Thyroid gland (tissue), 4 donors: ENCODE data around the gene CD300LB. TPM values are rescaled to one million over a fixed set of nuclear protein-coding genes. Genes with fewer than 3 reads are reported as not detected.

Experiments
- DNase-seq, 2 donors: peaks; one replicate each; pipeline ENCODE4 v3.0.0-alpha.2; 2019
- H3K27ac ChIP-seq, 3 donors: fragments of 200-600 bp; sonication (generic); 1 replicate in 2 of 3; 2 replicates in 1 of 3; pipeline ENCODE4 v1.5.1; 2016 to 2019; ENCODE audit warnings: mild to moderate bottlenecking in 1 of 3, moderate library complexity in 1 of 3
- H3K27me3 ChIP-seq: fragments of 200-600 bp; sonication (generic); one replicate; pipeline ENCODE4 v1.5.1; 2019
- H3K36me3 ChIP-seq, 2 donors: fragments of 200-600 bp; sonication (generic); one replicate each; pipeline ENCODE4 v1.5.1; 2016 to 2019
- H3K4me1 ChIP-seq, 2 donors: fragments of 200-600 bp; sonication (generic); one replicate each; pipeline ENCODE4 v1.5.1; 2017 to 2019
- H3K4me3 ChIP-seq, 3 donors: fragments of 200-600 bp; sonication (generic); replicated peaks in 1 of 3; 1 replicate in 2 of 3; 2 replicates in 1 of 3; pipeline ENCODE4 v1.5.1; 2016; ENCODE audit warnings: mild to moderate bottlenecking in 1 of 3
- H3K9me3 ChIP-seq: fragments of 200-600 bp; sonication (generic); one replicate; pipeline ENCODE4 v1.5.1; 2017
- POLR2A ChIP-seq, 2 donors: fragments of 450-650 bp; IDR thresholded peaks; one replicate each; pipeline ENCODE4 v1.6.1; 2017; ENCODE audit warnings: antibody characterized with exemption in 2 of 2, mild to moderate bottlenecking in 2 of 2, moderate library complexity in 1 of 2
- WGBS, 2 donors: methylation state at CpG; one replicate each; pipeline ENCODE4 v1.1.5; 2017; 5-methylcytosine and 5-hydroxymethylcytosine counted together
- intact Hi-C: fragments of 100-400 bp; cut with DNase I; formaldehyde crosslinking; loops from one replicate; pipeline ENCODE4 v1.15.1; 2023
- total RNA-seq, 4 donors: library from RNA; depleted of rRNA; stranded (reverse); fragments of >200 nt; gene quantifications; one replicate each; pipeline ENCODE4 v1.2.3, GENCODE V29; 2016
- TF ChIP-seq, protein P1 (sequence below), 6 experiments: fragments of 200-600 bp in 3 of 6; fragments of 450-650 bp in 3 of 6; sonication (generic) in 3 of 6; IDR thresholded peaks; one replicate each; pipeline ENCODE4 v1.5.1; 2016 to 2019; ENCODE audit warnings: antibody characterized with exemption in 6 of 6, mild to moderate bottlenecking in 2 of 6, inconsistent platforms in 1 of 6, moderate library complexity in 1 of 6

Gene CD300LB
- total RNA-seq, 4 donors from 2014 or later: not detected

DNA sequence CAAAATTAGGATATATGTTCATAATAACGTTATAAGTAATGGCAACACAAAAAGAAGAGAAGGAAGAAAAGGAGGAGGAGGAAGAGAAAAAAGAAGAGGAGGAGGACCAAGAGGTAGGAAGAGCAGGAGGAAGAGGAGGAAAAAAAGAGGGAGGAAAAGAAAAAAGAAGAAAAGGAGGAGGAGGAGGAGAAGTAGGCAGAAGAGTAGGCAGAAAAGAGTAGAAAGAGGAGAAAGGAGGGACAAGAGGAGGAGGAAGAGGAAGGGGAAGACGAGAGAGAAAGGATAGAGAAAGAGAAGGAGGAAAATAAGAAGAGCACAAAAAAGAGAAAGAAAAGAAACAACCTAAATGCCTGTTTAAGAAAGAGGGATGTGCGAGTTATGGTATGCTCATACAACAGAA, 5.6 kb upstream of the CD300LB start:
- Histone ChIP-seq H3K36me3 (no peaks in the 10 kb centered on the region), H3K4me1 (no peaks in the 10 kb centered on the region), H3K27ac (no peak overlapping the region), H3K4me3 (no peak overlapping the region), H3K9me3 (no peaks in the 10 kb centered on the region), H3K27me3 (no peaks in the 10 kb centered on the region)
- WGBS, 2 donors: 74 to 80% methylated on average over 3 of the region's 3 CpGs
- intact Hi-C loops: no loop called here
- TF ChIP-seq, protein P1, sequence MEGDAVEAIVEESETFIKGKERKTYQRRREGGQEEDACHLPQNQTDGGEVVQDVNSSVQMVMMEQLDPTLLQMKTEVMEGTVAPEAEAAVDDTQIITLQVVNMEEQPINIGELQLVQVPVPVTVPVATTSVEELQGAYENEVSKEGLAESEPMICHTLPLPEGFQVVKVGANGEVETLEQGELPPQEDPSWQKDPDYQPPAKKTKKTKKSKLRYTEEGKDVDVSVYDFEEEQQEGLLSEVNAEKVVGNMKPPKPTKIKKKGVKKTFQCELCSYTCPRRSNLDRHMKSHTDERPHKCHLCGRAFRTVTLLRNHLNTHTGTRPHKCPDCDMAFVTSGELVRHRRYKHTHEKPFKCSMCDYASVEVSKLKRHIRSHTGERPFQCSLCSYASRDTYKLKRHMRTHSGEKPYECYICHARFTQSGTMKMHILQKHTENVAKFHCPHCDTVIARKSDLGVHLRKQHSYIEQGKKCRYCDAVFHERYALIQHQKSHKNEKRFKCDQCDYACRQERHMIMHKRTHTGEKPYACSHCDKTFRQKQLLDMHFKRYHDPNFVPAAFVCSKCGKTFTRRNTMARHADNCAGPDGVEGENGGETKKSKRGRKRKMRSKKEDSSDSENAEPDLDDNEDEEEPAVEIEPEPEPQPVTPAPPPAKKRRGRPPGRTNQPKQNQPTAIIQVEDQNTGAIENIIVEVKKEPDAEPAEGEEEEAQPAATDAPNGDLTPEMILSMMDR (IDR thresholded peaks at IDR 0.05): no peak
- TF ChIP-seq POLR2A (IDR thresholded peaks at IDR 0.05): no peak
- DNase-seq: no peak

DNA sequence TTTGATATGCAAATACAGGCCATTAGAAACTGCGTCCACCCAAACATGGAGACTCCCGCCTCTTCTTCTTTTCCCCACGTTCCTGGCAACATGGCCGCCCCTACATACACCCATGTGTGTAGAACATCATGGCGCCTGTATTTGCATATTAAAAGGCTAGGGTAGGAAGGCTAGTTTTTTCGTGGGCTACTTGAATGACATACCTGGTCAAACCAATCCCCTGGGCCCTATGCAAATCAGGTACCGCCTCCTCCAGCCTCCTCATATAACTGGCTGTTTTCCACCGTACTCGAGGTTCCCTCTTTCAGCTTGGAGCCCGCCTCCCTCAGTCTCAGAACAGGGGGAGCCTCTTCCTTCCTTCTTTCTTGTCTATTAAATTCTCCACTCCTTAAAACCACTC, 840 bp upstream of the CD300LB start:
- Histone ChIP-seq H3K27ac (no peak overlapping the region), H3K4me1 (no peaks in the 10 kb centered on the region), H3K27me3 (no peaks in the 10 kb centered on the region), H3K9me3 (no peaks in the 10 kb centered on the region), H3K36me3 (no peaks in the 10 kb centered on the region), H3K4me3 (no peak overlapping the region)
- 77% methylated on average over 10 of the region's 10 CpGs for WGBS, 2 donors
- TF ChIP-seq, protein P1 (IDR thresholded peaks at IDR 0.05): no peak
- TF ChIP-seq POLR2A (IDR thresholded peaks at IDR 0.05): no peak
- DNase-seq: no peak
- intact Hi-C loops: no loop called here

DNA sequence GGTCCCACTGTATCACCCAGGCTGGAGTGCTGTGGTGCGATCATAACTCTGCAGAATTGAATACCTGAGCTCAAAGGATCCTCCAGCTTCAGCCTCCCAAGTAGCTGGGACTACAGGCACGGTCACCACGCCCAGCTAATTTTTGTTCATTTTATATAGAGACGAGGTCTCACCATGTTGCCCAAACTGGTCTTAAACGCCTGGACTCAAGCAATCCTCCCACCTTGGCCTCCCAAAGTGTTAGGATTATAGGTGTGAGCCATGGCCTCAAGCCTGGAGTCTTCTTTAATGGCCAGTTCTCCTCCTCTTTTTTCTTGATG, 484 bp downstream of the CD300LB start:
- no peak overlapping the region for H3K27ac ChIP-seq
- no peak overlapping the region for H3K4me3 ChIP-seq
- no peak for DNase-seq
- H3K4me1 ChIP-seq: no peaks in the 10 kb centered on the region
- TF ChIP-seq POLR2A (IDR thresholded peaks at IDR 0.05): no peak
- TF ChIP-seq, protein P1 (IDR thresholded peaks at IDR 0.05): no peak
- H3K36me3 ChIP-seq: no peaks in the 10 kb centered on the region
- H3K9me3 ChIP-seq: no peaks in the 10 kb centered on the region
- no peaks in the 10 kb centered on the region for H3K27me3 ChIP-seq
- 80 to 84% methylated on average over 5 of the region's 5 CpGs for WGBS, 2 donors
- intact Hi-C loops: no loop called here

DNA sequence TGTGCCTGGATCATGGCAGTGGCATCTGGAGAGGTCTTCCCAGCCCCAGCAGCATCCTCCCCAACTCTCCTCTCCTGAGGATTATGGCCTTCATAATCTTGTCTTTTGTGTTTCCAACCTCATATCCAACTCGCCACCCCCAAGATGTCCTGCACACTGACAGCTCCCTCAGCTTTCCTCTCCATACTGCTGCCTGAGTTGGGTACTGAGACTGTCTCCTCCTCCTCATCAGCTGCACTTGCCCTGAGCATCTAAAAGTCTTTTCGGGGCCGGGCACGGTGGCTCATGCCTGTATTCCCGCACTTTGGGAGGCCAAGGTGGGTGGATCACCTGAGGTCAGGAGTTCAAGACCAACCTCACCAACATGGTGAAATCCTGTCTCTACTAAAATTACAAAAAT, 2.0 kb downstream of the CD300LB start:
- Histone ChIP-seq H3K36me3 (no peaks in the 10 kb centered on the region), H3K9me3 (no peaks in the 10 kb centered on the region), H3K27me3 (no peaks in the 10 kb centered on the region), H3K4me1 (no peaks in the 10 kb centered on the region), H3K27ac (no peak overlapping the region), H3K4me3 (no peak overlapping the region)
- WGBS, 2 donors: 90 to 92% methylated on average over 5 of the region's 5 CpGs
- intact Hi-C loops: no loop called here
- TF ChIP-seq, protein P1 (IDR thresholded peaks at IDR 0.05): no peak
- TF ChIP-seq POLR2A (IDR thresholded peaks at IDR 0.05): no peak
- no peak for DNase-seq

DNA sequence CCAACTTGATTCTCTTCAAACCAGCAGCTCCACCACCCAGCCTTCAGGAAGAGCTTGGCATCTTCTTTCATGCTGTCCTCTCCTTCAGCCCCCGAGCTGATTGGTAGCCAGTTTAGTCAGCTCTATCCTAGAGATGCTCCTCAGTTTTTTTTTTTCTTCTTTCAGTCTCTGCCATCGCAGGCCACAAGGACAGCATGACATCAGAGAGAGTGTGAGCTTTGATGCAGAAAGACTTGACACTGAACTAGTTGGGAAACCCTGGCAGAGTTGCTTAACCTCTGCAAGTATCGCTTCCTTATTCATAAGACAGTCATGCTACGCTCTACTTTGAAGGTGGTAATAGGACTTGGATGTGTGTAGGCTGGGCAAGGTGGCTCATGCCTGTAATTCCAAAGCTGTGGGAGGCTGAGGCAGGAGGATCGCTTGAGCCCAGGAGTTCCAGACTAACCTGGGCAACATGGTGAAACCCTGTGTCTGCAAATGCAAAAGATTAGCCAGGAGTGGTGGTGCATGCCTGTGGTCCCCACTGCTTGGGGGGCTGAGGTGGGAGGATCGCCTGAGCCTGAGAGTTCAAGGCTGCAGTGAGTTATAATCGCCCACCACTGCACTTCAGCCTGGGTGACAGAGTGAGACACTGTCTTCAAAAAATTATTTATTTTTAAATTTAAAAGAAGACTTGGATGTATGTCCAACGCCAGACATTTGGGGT, 2.6 kb downstream of the CD300LB start:
- intact Hi-C loops: no loop called here
- no peaks in the 10 kb centered on the region for H3K36me3 ChIP-seq
- H3K4me3 ChIP-seq: no peak overlapping the region
- no peaks in the 10 kb centered on the region for H3K9me3 ChIP-seq
- no peak overlapping the region for H3K27ac ChIP-seq
- no peaks in the 10 kb centered on the region for H3K4me1 ChIP-seq
- H3K27me3 ChIP-seq: no peaks in the 10 kb centered on the region
- WGBS, 2 donors: 87 to 89% methylated on average over 8 of the region's 8 CpGs
- no peak for DNase-seq
- no peak for TF ChIP-seq POLR2A (IDR thresholded peaks at IDR 0.05)
